Vagina (tissue), 2 donors: ENCODE data around the gene ZNF669.

Experiments used
- POLR2A ChIP-seq, 2 donors: fragments of 450-650 bp; IDR thresholded peaks; one replicate each; pipeline ENCODE4 v1.6.1; 2017; ENCODE audit warnings: antibody characterized with exemption in 2 of 2, mild to moderate bottlenecking in 2 of 2, moderate library complexity in 2 of 2
- POLR2AphosphoS5 ChIP-seq, 2 donors: sonication (generic); formaldehyde crosslinking; IDR thresholded peaks; one replicate each; pipeline ENCODE4 v1.9.0; 2017; ENCODE audit warnings: antibody characterized with exemption in 2 of 2, mild to moderate bottlenecking in 2 of 2, low read depth in 1 of 2; ENCODE audit not compliant: insufficient read depth in 1 of 2
- TF ChIP-seq, protein P1 (sequence below), 3 experiments: fragments of 450-650 bp in 2 of 3; fragments of 200-600 bp in 1 of 3; sonication (generic) in 1 of 3; IDR thresholded peaks; one replicate each; pipeline ENCODE4 v1.5.1; 2017 to 2019; ENCODE audit warnings: antibody characterized with exemption in 3 of 3, mild to moderate bottlenecking in 2 of 3, moderate library complexity in 2 of 3

DNA sequence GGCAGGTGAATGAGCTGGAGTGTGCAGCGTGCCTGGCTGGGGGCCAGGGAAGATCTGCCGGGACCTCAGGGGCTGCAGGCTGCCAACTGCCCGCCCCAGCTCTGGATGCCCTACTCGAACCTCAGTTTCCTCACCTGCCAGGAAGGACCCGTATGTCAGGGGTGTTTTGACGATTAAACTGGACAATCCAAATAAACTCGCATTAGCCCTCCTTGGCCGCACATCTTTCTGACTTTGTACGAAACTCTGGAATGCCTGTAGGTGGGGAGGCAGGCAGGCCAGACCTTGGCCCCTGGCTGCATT, 8.3 kb upstream of the ZNF669 start:
- TF ChIP-seq, protein P1, sequence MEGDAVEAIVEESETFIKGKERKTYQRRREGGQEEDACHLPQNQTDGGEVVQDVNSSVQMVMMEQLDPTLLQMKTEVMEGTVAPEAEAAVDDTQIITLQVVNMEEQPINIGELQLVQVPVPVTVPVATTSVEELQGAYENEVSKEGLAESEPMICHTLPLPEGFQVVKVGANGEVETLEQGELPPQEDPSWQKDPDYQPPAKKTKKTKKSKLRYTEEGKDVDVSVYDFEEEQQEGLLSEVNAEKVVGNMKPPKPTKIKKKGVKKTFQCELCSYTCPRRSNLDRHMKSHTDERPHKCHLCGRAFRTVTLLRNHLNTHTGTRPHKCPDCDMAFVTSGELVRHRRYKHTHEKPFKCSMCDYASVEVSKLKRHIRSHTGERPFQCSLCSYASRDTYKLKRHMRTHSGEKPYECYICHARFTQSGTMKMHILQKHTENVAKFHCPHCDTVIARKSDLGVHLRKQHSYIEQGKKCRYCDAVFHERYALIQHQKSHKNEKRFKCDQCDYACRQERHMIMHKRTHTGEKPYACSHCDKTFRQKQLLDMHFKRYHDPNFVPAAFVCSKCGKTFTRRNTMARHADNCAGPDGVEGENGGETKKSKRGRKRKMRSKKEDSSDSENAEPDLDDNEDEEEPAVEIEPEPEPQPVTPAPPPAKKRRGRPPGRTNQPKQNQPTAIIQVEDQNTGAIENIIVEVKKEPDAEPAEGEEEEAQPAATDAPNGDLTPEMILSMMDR (IDR thresholded peaks at IDR 0.05): no peak
- TF ChIP-seq POLR2A (IDR thresholded peaks at IDR 0.05) (no peak), POLR2AphosphoS5 (IDR thresholded peaks at IDR 0.05; ENCODE audit: insufficient read depth in 1 of 2, low read depth in 1 of 2) (no peak)
